ENCODE results near the gene POC5.

DNA sequence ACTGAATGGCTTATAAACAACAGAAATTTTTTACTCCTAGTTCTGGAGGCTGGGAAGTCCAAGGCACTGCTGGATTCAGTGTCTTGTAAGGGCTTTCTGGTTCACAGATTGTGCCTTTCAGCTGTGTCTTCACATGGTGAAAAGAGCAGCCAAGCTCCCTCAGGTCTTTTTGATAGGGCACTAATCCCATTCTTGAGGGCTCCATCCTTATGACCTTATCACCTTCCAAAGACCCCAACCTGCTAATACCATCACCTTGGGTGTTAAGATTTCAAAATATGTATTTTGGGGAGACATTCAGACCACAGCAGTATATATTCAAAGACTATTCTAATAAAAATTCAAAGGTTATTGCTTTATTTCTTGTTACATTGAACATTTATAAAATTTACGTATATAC is 16.5 kb upstream of the POC5 start:
- TF ChIP-seq, protein P1, sequence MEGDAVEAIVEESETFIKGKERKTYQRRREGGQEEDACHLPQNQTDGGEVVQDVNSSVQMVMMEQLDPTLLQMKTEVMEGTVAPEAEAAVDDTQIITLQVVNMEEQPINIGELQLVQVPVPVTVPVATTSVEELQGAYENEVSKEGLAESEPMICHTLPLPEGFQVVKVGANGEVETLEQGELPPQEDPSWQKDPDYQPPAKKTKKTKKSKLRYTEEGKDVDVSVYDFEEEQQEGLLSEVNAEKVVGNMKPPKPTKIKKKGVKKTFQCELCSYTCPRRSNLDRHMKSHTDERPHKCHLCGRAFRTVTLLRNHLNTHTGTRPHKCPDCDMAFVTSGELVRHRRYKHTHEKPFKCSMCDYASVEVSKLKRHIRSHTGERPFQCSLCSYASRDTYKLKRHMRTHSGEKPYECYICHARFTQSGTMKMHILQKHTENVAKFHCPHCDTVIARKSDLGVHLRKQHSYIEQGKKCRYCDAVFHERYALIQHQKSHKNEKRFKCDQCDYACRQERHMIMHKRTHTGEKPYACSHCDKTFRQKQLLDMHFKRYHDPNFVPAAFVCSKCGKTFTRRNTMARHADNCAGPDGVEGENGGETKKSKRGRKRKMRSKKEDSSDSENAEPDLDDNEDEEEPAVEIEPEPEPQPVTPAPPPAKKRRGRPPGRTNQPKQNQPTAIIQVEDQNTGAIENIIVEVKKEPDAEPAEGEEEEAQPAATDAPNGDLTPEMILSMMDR (IDR thresholded peaks at IDR 0.05) = no peak
- no peak for TF ChIP-seq POLR2A (IDR thresholded peaks at IDR 0.05)
